Epidermal melanocyte (primary cell): ENCODE measurements around the gene BAHCC1.
A peak's percentile ranks its signal among the peaks of the same experiment; 100 is the strongest.

Experiments
- DNase-seq: peaks from one replicate; pipeline ENCODE4 v3.0.0; 2011; ENCODE audit warnings: low spot score; ENCODE audit not compliant: insufficient read length

The BAHCC1 gene

GRCh38 chr17:81443269-81443668 lies 48.0 kb downstream of the BAHCC1 start:
- no peak for DNase-seq

GRCh38 chr17:81444610-81445339 lies 49.5 kb downstream of the BAHCC1 start:
- no peak for DNase-seq

- DNase-seq: no peak
Observed at GRCh38 chr17:81445642-81446503, 50.6 kb downstream of the BAHCC1 start.

GRCh38 chr17:81447331-81447933 lies 52.2 kb downstream of the BAHCC1 start:
- DNase-seq: no peak

- DNase-seq: no peak
Observed at GRCh38 chr17:81448442-81448841, 53.2 kb downstream of the BAHCC1 start.

GRCh38 chr17:81448950-81449349 lies 53.7 kb downstream of the BAHCC1 start:
- DNase-seq: no peak

GRCh38 chr17:81449351-81449750 lies 54.1 kb downstream of the BAHCC1 start:
- no peak for DNase-seq

GRCh38 chr17:81451823-81452222 lies 56.6 kb downstream of the BAHCC1 start:
- no peak for DNase-seq

- no peak for DNase-seq
Observed at GRCh38 chr17:81452551-81452950, 57.3 kb downstream of the BAHCC1 start.

GRCh38 chr17:81453076-81453475 lies 57.8 kb downstream of the BAHCC1 start:
- no peak for DNase-seq

GRCh38 chr17:81453712-81454111 lies 58.5 kb downstream of the BAHCC1 start:
- no peak for DNase-seq

- DNase-seq: no peak
Observed at GRCh38 chr17:81454473-81454872, 59.2 kb downstream of the BAHCC1 start.

- no peak for DNase-seq
Observed at GRCh38 chr17:81455387-81455786, 60.1 kb downstream of the BAHCC1 start.

GRCh38 chr17:81456091-81456490 lies 60.8 kb downstream of the BAHCC1 start:
- no peak for DNase-seq

- DNase-seq: peak; percentile 75
Observed at GRCh38 chr17:81456798-81457197, 61.5 kb downstream of the BAHCC1 start.

- DNase-seq: no peak
Observed at GRCh38 chr17:81457401-81457800, 62.1 kb downstream of the BAHCC1 start.

GRCh38 chr17:81457917-81458555 lies 62.8 kb downstream of the BAHCC1 start:
- DNase-seq: no peak

GRCh38 chr17:81458628-81459027 lies 63.4 kb downstream of the BAHCC1 start:
- DNase-seq: no peak

GRCh38 chr17:81459224-81459623 lies 64.0 kb downstream of the BAHCC1 start:
- DNase-seq: no peak

GRCh38 chr17:81459864-81460263 lies 64.6 kb downstream of the BAHCC1 start:
- DNase-seq: no peak

GRCh38 chr17:81460856-81461460 lies 65.7 kb downstream of the BAHCC1 start:
- DNase-seq: no peak
